Ishikawa (cell line): ENCODE measurements around the gene CIROP.

Source experiments
- CEBPB ChIP-seq: IDR thresholded peaks from 2 replicates; pipeline ENCODE4 v1.6.1; 2012
- CREB1 ChIP-seq: IDR thresholded peaks from 2 replicates; pipeline ENCODE4 v1.6.1; 2012; ENCODE audit warnings: low read depth
- EGR1 ChIP-seq: IDR thresholded peaks from 2 replicates; pipeline ENCODE4 v1.6.1; 2012
- EP300 ChIP-seq: IDR thresholded peaks from 2 replicates; pipeline ENCODE4 v1.6.1; 2012; ENCODE audit warnings: borderline replicate concordance
- FOXM1 ChIP-seq: IDR thresholded peaks from 2 replicates; pipeline ENCODE4 v1.6.1; 2012; ENCODE audit warnings: low read depth, borderline replicate concordance
- MAX ChIP-seq: IDR thresholded peaks from 2 replicates; pipeline ENCODE4 v1.6.1; 2012
- NFIC ChIP-seq: IDR thresholded peaks from 2 replicates; pipeline ENCODE4 v1.6.1; 2012
- REST ChIP-seq: IDR thresholded peaks from 2 replicates; pipeline ENCODE4 v1.6.1; 2012; ENCODE audit warnings: low read depth, mild to moderate bottlenecking
- TAF1 ChIP-seq: IDR thresholded peaks from 2 replicates; pipeline ENCODE4 v1.6.1; 2012; ENCODE audit warnings: low read depth, mild to moderate bottlenecking
- TCF12 ChIP-seq: IDR thresholded peaks from 2 replicates; pipeline ENCODE4 v1.6.1; 2012; ENCODE audit warnings: low read depth
- TEAD4 ChIP-seq: IDR thresholded peaks from 2 replicates; pipeline ENCODE4 v1.6.1; 2012
- USF1 ChIP-seq: IDR thresholded peaks from 2 replicates; pipeline ENCODE4 v1.6.1; 2012
- YY1 ChIP-seq: IDR thresholded peaks from 2 replicates; pipeline ENCODE4 v1.6.1; 2012; ENCODE audit warnings: low read depth
- ZBTB7A ChIP-seq: IDR thresholded peaks from 2 replicates; pipeline ENCODE4 v1.6.1; 2012; ENCODE audit warnings: low read depth

- TF ChIP-seq CEBPB = no peak
- TF ChIP-seq EP300 = no peak
- TF ChIP-seq EGR1 = no peak
- TF ChIP-seq YY1 = no peak
- no peak for TF ChIP-seq TEAD4
- no peak for TF ChIP-seq FOXM1
- TF ChIP-seq REST = no peak
- TF ChIP-seq MAX = no peak
- no peak for TF ChIP-seq CREB1
- no peak for TF ChIP-seq TAF1
- no peak for TF ChIP-seq TCF12
- no peak for TF ChIP-seq USF1
- no peak for TF ChIP-seq NFIC
- TF ChIP-seq ZBTB7A = no peak
These were observed 11.7 kb downstream of the CIROP start for GRCh38 chr14:23093104-23093503.
